Fibroblast of skin of right biceps (primary cell): ENCODE data around the gene PUDP.
"Not testable (repeated sequence)": the region's sequence is repeated elsewhere in the genome, so short reads cannot be mapped to it uniquely, and the experiment has no call there.

Source experiments
- DNase-seq: peaks from one replicate; pipeline ENCODE4 v3.0.0-alpha.2; 2013

The PUDP gene

GRCh38 chrX:7025471-7025870, 122.5 kb downstream of the PUDP start:
- DNase-seq: no peak

GRCh38 chrX:7024850-7025249, 123.1 kb downstream of the PUDP start:
- DNase-seq: no peak

GRCh38 chrX:7022996-7023395, 125.0 kb downstream of the PUDP start:
- DNase-seq: peak; percentile 17

- DNase-seq: no peak
Measured at GRCh38 chrX:7021991-7022390, 126.0 kb downstream of the PUDP start.

- no peak for DNase-seq
Measured at GRCh38 chrX:7019555-7019954, 128.4 kb downstream of the PUDP start.

- DNase-seq: peak; percentile 68
Measured at GRCh38 chrX:7012262-7012834, 135.6 kb downstream of the PUDP start.

- not testable (repeated sequence) for DNase-seq
Measured at GRCh38 chrX:7010897-7011296, 137.1 kb downstream of the PUDP start.

- DNase-seq: not testable (repeated sequence)
Measured at GRCh38 chrX:7007328-7007727, 140.6 kb downstream of the PUDP start.
